IPS-NIHi7 (cell line): ENCODE data around the gene TSPAN10.
A peak's percentile ranks its signal among the peaks of the same experiment; 100 is the strongest.
"Not testable (repeated sequence)": the region's sequence is repeated elsewhere in the genome, so short reads cannot be mapped to it uniquely, and the experiment has no call there.

ENCODE experiments used
- DNase-seq: peaks from one replicate; pipeline ENCODE4 v3.0.0; 2012; ENCODE audit warnings: mixed read lengths; ENCODE audit errors: extremely low spot score

TSPAN10 gene

GRCh38 chr17:81636505-81637288 is at the start of gene TSPAN10, which contains the start of gene NPLOC4:
Gene TSPAN10, plus strand, starts transcription at chr17:81637196. Its CDS starts 5,217 bp downstream, at chr17:81642413.
Gene NPLOC4, minus strand, starts transcription at chr17:81637112. Its CDS starts 182 bp downstream, at chr17:81636930.
- peak; percentile 100 for DNase-seq

GRCh38 chr17:81589612-81590011 is 47.4 kb upstream of the TSPAN10 start:
- DNase-seq = no peak

GRCh38 chr17:81590121-81590520 is 46.9 kb upstream of the TSPAN10 start:
- DNase-seq = no peak

- no peak for DNase-seq
These were observed 45.0 kb upstream of the TSPAN10 start for GRCh38 chr17:81591971-81592370.

- no peak for DNase-seq
These were observed 43.7 kb upstream of the TSPAN10 start for GRCh38 chr17:81593105-81593871.

GRCh38 chr17:81599719-81600486 is 37.1 kb upstream of the TSPAN10 start:
- no peak for DNase-seq

GRCh38 chr17:81601525-81602120 is 35.4 kb upstream of the TSPAN10 start:
- DNase-seq = peak; percentile 81

- no peak for DNase-seq
These were observed 33.0 kb upstream of the TSPAN10 start for GRCh38 chr17:81603846-81604610.

- no peak for DNase-seq
These were observed 29.6 kb upstream of the TSPAN10 start for GRCh38 chr17:81607431-81607830.

- DNase-seq = no peak
These were observed 28.9 kb upstream of the TSPAN10 start for GRCh38 chr17:81608082-81608481.

GRCh38 chr17:81608605-81609004 is 28.4 kb upstream of the TSPAN10 start:
- DNase-seq = no peak

- no peak for DNase-seq
These were observed 27.3 kb upstream of the TSPAN10 start for GRCh38 chr17:81609541-81610311.

GRCh38 chr17:81612172-81612970 is 24.6 kb upstream of the TSPAN10 start:
- no peak for DNase-seq

- no peak for DNase-seq
These were observed 21.5 kb upstream of the TSPAN10 start for GRCh38 chr17:81615401-81615930.

- DNase-seq = no peak
These were observed 20.1 kb upstream of the TSPAN10 start for GRCh38 chr17:81616877-81617276.

GRCh38 chr17:81618307-81618706 is 18.7 kb upstream of the TSPAN10 start:
- DNase-seq = not testable (repeated sequence)

GRCh38 chr17:81621494-81622130 is 15.4 kb upstream of the TSPAN10 start:
- no peak for DNase-seq

- DNase-seq = no peak
These were observed 6.7 kb upstream of the TSPAN10 start for GRCh38 chr17:81630274-81630673.

GRCh38 chr17:81631482-81631881 is 5.5 kb upstream of the TSPAN10 start:
- DNase-seq = no peak
